Measurements from ENCODE around the gene TP53I11.

Gene TP53I11

GRCh38 chr11:44978274-44978960 lies 27.7 kb upstream of the TP53I11 start:
- no peak for DNase-seq

GRCh38 chr11:44977493-44977984 lies 26.9 kb upstream of the TP53I11 start:
- no peak for DNase-seq

- no peak for DNase-seq
Observed at GRCh38 chr11:44976576-44976975, 25.9 kb upstream of the TP53I11 start.

GRCh38 chr11:44974402-44975000 lies 23.8 kb upstream of the TP53I11 start:
- DNase-seq = no peak

- DNase-seq = no peak
Observed at GRCh38 chr11:44973632-44974401, 23.1 kb upstream of the TP53I11 start.

GRCh38 chr11:44972746-44973435 lies 22.2 kb upstream of the TP53I11 start:
- no peak for DNase-seq

- DNase-seq = no peak
Observed at GRCh38 chr11:44971185-44971584, 20.5 kb upstream of the TP53I11 start.

- no peak for DNase-seq
Observed at GRCh38 chr11:44970293-44970692, 19.6 kb upstream of the TP53I11 start.

- no peak for DNase-seq
Observed at GRCh38 chr11:44969651-44970252, 19.1 kb upstream of the TP53I11 start.

- no peak for DNase-seq
Observed at GRCh38 chr11:44968510-44968909, 17.8 kb upstream of the TP53I11 start.

- no peak for DNase-seq
Observed at GRCh38 chr11:44967930-44968496, 17.3 kb upstream of the TP53I11 start.

GRCh38 chr11:44966694-44967093 lies 16.0 kb upstream of the TP53I11 start:
- no peak for DNase-seq

GRCh38 chr11:44964526-44965209 lies 14.0 kb upstream of the TP53I11 start:
- DNase-seq = no peak

GRCh38 chr11:44963948-44964347 lies 13.3 kb upstream of the TP53I11 start:
- no peak for DNase-seq

- DNase-seq = no peak
Observed at GRCh38 chr11:44963136-44963535, 12.5 kb upstream of the TP53I11 start.

GRCh38 chr11:44962464-44962863 lies 11.8 kb upstream of the TP53I11 start:
- no peak for DNase-seq

- no peak for DNase-seq
Observed at GRCh38 chr11:44960200-44960845, 9.6 kb upstream of the TP53I11 start.

GRCh38 chr11:44959064-44959463 lies 8.4 kb upstream of the TP53I11 start:
- no peak for DNase-seq

GRCh38 chr11:44957776-44958564 lies 7.3 kb upstream of the TP53I11 start:
- no peak for DNase-seq

- no peak for DNase-seq
Observed at GRCh38 chr11:44957040-44957515, 6.4 kb upstream of the TP53I11 start.
